Right lobe of liver (tissue), 4 donors: ENCODE data around the gene SLC25A43.
A peak's percentile ranks its signal among the peaks of the same experiment; 100 is the strongest.

Experiments
- POLR2A ChIP-seq: fragments of 450-650 bp; IDR thresholded peaks from one replicate; pipeline ENCODE4 v1.6.1; 2017; ENCODE audit warnings: antibody characterized with exemption, mild to moderate bottlenecking
- TF ChIP-seq, protein P1 (sequence below), 4 donors: fragments of 200-600 bp in 3 of 4; fragments of 450-650 bp in 1 of 4; IDR thresholded peaks; one replicate each; pipeline versions ENCODE4 v1.5.1 to v1.8.0; 2016 to 2022; ENCODE audit warnings: antibody characterized with exemption in 4 of 4, mild to moderate bottlenecking in 2 of 4
- donor health status: DM: no; HTN: no; CAD: no.
- donor health status: DM: no; HTN: no; CAD: no.
- donor health status: DM: no; HTN: yes; CAD: no.

DNA sequence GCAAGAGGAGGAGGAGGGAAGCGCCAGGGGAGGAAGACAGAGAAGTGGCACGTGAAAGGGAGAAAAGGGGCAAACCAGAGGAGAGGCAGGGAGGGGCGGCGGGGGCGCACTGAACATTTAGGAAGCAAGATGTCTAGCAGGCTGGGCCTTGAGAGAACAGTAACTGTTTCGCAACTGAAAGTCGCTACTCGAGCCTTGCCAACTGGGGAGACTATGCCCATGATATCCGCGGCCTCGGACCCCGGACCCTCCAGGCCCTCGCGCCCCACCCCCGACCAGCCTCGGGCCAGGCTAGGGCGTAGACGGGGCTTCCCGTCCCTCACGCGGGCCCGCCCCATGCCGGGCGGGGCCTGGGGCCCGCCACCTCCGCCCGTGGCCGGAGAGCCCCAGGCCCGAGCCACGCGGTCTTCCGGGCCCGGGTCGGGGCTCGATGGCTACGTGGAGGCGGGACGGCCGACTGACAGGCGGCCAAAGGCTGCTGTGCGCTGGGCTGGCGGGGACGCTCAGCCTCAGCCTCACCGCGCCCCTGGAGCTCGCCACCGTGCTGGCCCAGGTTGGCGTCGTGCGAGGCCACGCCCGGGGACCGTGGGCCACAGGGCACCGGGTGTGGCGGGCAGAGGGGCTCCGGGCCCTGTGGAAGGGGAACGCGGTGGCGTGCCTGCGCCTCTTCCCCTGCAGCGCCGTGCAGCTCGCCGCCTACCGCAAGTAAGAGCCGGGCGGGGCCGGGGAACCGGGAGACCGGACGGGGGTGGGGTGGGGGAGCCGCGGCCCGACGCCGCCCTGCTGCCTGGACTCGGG, at the start of gene SLC25A43:
- peak; percentile 61 for TF ChIP-seq POLR2A
- TF ChIP-seq, protein P1, sequence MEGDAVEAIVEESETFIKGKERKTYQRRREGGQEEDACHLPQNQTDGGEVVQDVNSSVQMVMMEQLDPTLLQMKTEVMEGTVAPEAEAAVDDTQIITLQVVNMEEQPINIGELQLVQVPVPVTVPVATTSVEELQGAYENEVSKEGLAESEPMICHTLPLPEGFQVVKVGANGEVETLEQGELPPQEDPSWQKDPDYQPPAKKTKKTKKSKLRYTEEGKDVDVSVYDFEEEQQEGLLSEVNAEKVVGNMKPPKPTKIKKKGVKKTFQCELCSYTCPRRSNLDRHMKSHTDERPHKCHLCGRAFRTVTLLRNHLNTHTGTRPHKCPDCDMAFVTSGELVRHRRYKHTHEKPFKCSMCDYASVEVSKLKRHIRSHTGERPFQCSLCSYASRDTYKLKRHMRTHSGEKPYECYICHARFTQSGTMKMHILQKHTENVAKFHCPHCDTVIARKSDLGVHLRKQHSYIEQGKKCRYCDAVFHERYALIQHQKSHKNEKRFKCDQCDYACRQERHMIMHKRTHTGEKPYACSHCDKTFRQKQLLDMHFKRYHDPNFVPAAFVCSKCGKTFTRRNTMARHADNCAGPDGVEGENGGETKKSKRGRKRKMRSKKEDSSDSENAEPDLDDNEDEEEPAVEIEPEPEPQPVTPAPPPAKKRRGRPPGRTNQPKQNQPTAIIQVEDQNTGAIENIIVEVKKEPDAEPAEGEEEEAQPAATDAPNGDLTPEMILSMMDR (IDR thresholded peaks at IDR 0.05): no peak
